Heart left ventricle (tissue), 16 donors: Measurements from ENCODE around the gene PRRG1. TPM values are rescaled to one million over a fixed set of nuclear protein-coding genes. Genes with fewer than 3 reads are reported as not detected.
"Not testable (repeated sequence)": the region's sequence is repeated elsewhere in the genome, so short reads cannot be mapped to it uniquely, and the experiment has no call there.

Experiments
- ATAC-seq, 4 donors: fragments of 200-7000 bp; cut with Tn5 transposase; one replicate each; pipeline ENCODE4 v1.9.1; 2020 to 2022; ENCODE audit warnings: moderate library complexity in 4 of 4, mild to moderate bottlenecking in 3 of 4, moderate number of reproducible peaks in 1 of 4
- DNase-seq, 5 donors: peaks; one replicate each; pipeline ENCODE4 v3.0.0-alpha.2; 2020
- H3K27ac ChIP-seq, 12 donors: fragments of 200-600 bp; sonication (generic) in 4 of 12; one replicate each; pipeline versions ENCODE4 v1.5.0 to v1.8.0; 2016 to 2022; ENCODE audit warnings: mild to moderate bottlenecking in 2 of 12
- H3K27me3 ChIP-seq, 9 donors: fragments of 200-600 bp; sonication (generic) in 2 of 9; one replicate each; pipeline versions ENCODE4 v1.5.1 to v1.8.0; 2016 to 2022; ENCODE audit warnings: mild to moderate bottlenecking in 3 of 9
- H3K36me3 ChIP-seq, 9 donors: fragments of 200-600 bp; sonication (generic) in 2 of 9; one replicate each; pipeline versions ENCODE4 v1.5.0 to v1.8.0; 2018 to 2022; ENCODE audit warnings: mild to moderate bottlenecking in 2 of 9
- H3K4me1 ChIP-seq, 12 donors: fragments of 200-600 bp; sonication (generic) in 4 of 12; one replicate each; pipeline versions ENCODE4 v1.5.0 to v1.8.0; 2016 to 2022; ENCODE audit warnings: mild to moderate bottlenecking in 3 of 12
- H3K4me3 ChIP-seq, 12 donors: fragments of 200-600 bp; sonication (generic) in 4 of 12; one replicate each; pipeline versions ENCODE4 v1.5.0 to v1.8.0; 2017 to 2022; ENCODE audit warnings: mild to moderate bottlenecking in 9 of 12, moderate library complexity in 4 of 12
- H3K9me3 ChIP-seq, 12 donors: fragments of 200-600 bp; sonication (generic) in 4 of 12; one replicate each; pipeline versions ENCODE4 v1.5.0 to v1.8.0; 2016 to 2022; ENCODE audit warnings: mild to moderate bottlenecking in 1 of 12
- CTCF ChIP-seq, 12 donors: fragments of 200-600 bp; sonication (generic) in 4 of 12; IDR thresholded peaks; one replicate each; pipeline versions ENCODE4 v1.5.0 to v1.8.0; 2018 to 2022; ENCODE audit warnings: antibody characterized with exemption in 12 of 12, mild to moderate bottlenecking in 5 of 12
- POLR2A ChIP-seq, 2 donors: fragments of 450-650 bp; IDR thresholded peaks; one replicate each; pipeline ENCODE4 v1.6.1; 2017; ENCODE audit warnings: antibody characterized with exemption in 2 of 2, mild to moderate bottlenecking in 2 of 2, moderate library complexity in 2 of 2
- WGBS, 4 donors: extraction: QIAGEN DNeasy Blood & Tissue Kit in 2 of 4; methylation state at CpG; one replicate each; pipeline versions ENCODE4 v1.1.5 to v1.1.7; 2013 to 2018; 5-methylcytosine and 5-hydroxymethylcytosine counted together
- intact Hi-C, 10 donors: fragments of 100-400 bp; cut with DNase I; formaldehyde crosslinking; loops; one replicate each; pipeline versions ENCODE4 v1.11.1 to v1.14.2; 2022
- polyA plus RNA-seq, 2 donors: library from polyadenylated mRNA; stranded (reverse); fragments of 200-250 nt; gene quantifications; one replicate each; pipeline ENCODE4 v1.2.3, GENCODE V29; 2013
- total RNA-seq, 9 donors: library from RNA; depleted of rRNA in 2 of 9; stranded (reverse); fragments of >200 nt in 2 of 9; fragmentation: NEBNext Ultra II Directional in 3 of 9; extraction: Animal tissue kit (Norgen Biotek cat#: 25700) in 3 of 9; gene quantifications; one replicate each; pipeline versions ENCODE4 v1.1.0 to v1.2.4, GENCODE V29; 2016 to 2023
- donor health status: ischemic (EF 13 %, LVEDD 7.1; RV severe dilation, severe dysfunction).
- donor health status: healthy with polysubstance abuse.
- donor health status: DM: no; HTN: yes; CAD: no.
- donor health status: DM: no; HTN: no; CAD: no.
- donor health status: ischemic (EF 25% LVEDD 6.9; RV normal size, moderate dysfunction).
- donor health status: ischemic (EF 25% LVEDD 5.7; RV mildly dilated, moderate dysfunction).
- donor health status: healthy.
- donor health status: DM: yes; HTN: yes; CAD: no.
- donor health status: ischemic (EF 35%, LVEDD 5.7; RV mildly dilated, moderate dysfunction).
- donor health status: nonischemic (EF 11% LVEDD 7.7; RV severe dilation, severe dysfunction).
- donor health status: DM: yes; HTN: yes; CAD: no.
- donor health status: PGD.
- donor health status: ischemic (EF 29% LVEDD 5.4; RV normal size, mild dysfunction).
- donor health status: nonischemic (EF 23%, LVEDD 6.1; RV moderate dilation, normal function).

The PRRG1 gene
- total and polyA plus RNA-seq, 11 donors: 3.0 to 17.3 (median 10.1) TPM

- Histone ChIP-seq H3K4me3 (no peak overlapping the region), H3K27ac (no peak overlapping the region), H3K9me3 (no peaks in the 10 kb centered on the region), H3K36me3 (no peaks in the 10 kb centered on the region), H3K27me3 (peaks cover 0 to 10% (median 0%) of the 10 kb centered on the region in 9 donors), H3K4me1 (no peaks in the 10 kb centered on the region)
- ATAC-seq (no peak), DNase-seq (no peak)
- WGBS, 4 donors: 56 to 94% (median 80%) methylated on average over 3 of the region's 3 CpGs
- intact Hi-C loops: no loop called here
- TF ChIP-seq CTCF (IDR thresholded peaks at IDR 0.05): no peak
- TF ChIP-seq POLR2A (IDR thresholded peaks at IDR 0.05): no peak
Measured at GRCh38 chrX:37476571-37477170, 127.5 kb downstream of the PRRG1 start.

- H3K27me3 ChIP-seq, intact Hi-C loops, ATAC-seq, DNase-seq, H3K27ac ChIP-seq, H3K4me3 ChIP-seq, H3K9me3 ChIP-seq, H3K36me3 ChIP-seq, H3K4me1 ChIP-seq: not testable (repeated sequence)
- 73 to 83% (median 81%) methylated on average over 4 of the region's 4 CpGs for WGBS, 4 donors
Measured at GRCh38 chrX:37484335-37484734, 135.2 kb downstream of the PRRG1 start.

GRCh38 chrX:37485429-37485828 lies 136.3 kb downstream of the PRRG1 start:
- 68 to 91% (median 87%) methylated on average over 2 of the region's 2 CpGs for WGBS, 4 donors
- H3K36me3 ChIP-seq: no peaks in the 10 kb centered on the region
- no peaks in the 10 kb centered on the region for H3K27me3 ChIP-seq
- DNase-seq: no peak
- TF ChIP-seq CTCF (IDR thresholded peaks at IDR 0.05): no peak
- TF ChIP-seq POLR2A (IDR thresholded peaks at IDR 0.05): no peak
- intact Hi-C loops: no loop called here
- H3K9me3 ChIP-seq: no peaks in the 10 kb centered on the region
- no peaks in the 10 kb centered on the region for H3K4me1 ChIP-seq
- no peak overlapping the region for H3K4me3 ChIP-seq
- no peak for ATAC-seq
- no peak overlapping the region for H3K27ac ChIP-seq

- no peak overlapping the region for H3K27ac ChIP-seq
- H3K4me3 ChIP-seq: no peak overlapping the region
- H3K27me3 ChIP-seq: no peaks in the 10 kb centered on the region
- ATAC-seq: no peak
- intact Hi-C loops: no loop called here
- no peaks in the 10 kb centered on the region for H3K36me3 ChIP-seq
- H3K9me3 ChIP-seq: no peaks in the 10 kb centered on the region
- no peak for DNase-seq
- H3K4me1 ChIP-seq: no peaks in the 10 kb centered on the region
- TF ChIP-seq POLR2A (IDR thresholded peaks at IDR 0.05) (no peak), CTCF (IDR thresholded peaks at IDR 0.05) (no peak)
- 83 to 98% (median 88%) methylated on average over 4 to 5 of the region's 5 CpGs for WGBS, 4 donors
Measured at GRCh38 chrX:37487271-37487670, 138.1 kb downstream of the PRRG1 start.

GRCh38 chrX:37488323-37488722 lies 139.2 kb downstream of the PRRG1 start:
- H3K36me3 ChIP-seq: no peaks in the 10 kb centered on the region
- H3K4me3 ChIP-seq: no peak overlapping the region
- 64 to 73% (median 67%) methylated on average over 3 of the region's 3 CpGs for WGBS, 4 donors
- no peak for ATAC-seq
- TF ChIP-seq POLR2A (IDR thresholded peaks at IDR 0.05) (no peak), CTCF (IDR thresholded peaks at IDR 0.05) (no peak)
- no peak for DNase-seq
- H3K27me3 ChIP-seq: no peaks in the 10 kb centered on the region
- no peaks in the 10 kb centered on the region for H3K9me3 ChIP-seq
- no peaks in the 10 kb centered on the region for H3K4me1 ChIP-seq
- H3K27ac ChIP-seq: no peak overlapping the region
- intact Hi-C loops: no loop called here
